GM18951 (cell line): ENCODE results near the gene OBP2B.
A peak's percentile ranks its signal among the peaks of the same experiment; 100 is the strongest.

Experiments
- POLR2A ChIP-seq: IDR thresholded peaks from 4 replicates; pipeline ENCODE4 v1.6.1; 2011; ENCODE audit warnings: mild to moderate bottlenecking; ENCODE audit not compliant: insufficient read length, insufficient read depth; ENCODE audit errors: extremely low read depth
- in situ Hi-C: fragments of 300-500 bp; cut with MboI; formaldehyde crosslinking; loops from one replicate; pipeline ENCODE4 v1.12.0; 2022; ENCODE audit warnings: low sequenced_read_pairs, mixed read lengths, inconsistent platforms; ENCODE audit not compliant: unreplicated experiment

OBP2B gene

DNA sequence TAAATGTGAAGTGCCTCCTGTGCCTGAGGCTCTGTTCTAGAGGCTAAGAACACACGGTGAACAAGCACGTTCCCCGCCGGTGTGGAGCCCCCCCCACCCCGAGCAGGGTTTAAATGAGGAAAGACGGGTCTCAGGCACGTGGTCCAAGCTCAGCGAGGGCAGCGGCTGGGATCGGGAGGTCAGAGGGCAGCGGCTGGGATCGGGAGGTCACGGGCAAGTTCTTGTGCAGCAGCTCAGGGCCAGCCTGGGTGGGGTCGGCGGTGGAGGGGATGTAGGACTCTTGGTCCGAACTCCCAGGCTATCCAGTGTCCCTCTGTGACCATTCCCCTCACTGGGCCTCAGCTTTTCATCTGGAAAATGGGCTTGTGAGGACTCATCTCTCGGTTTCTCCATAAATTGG is 42.7 kb downstream of the OBP2B start:
- in situ Hi-C loops = no loop called here
- no peak for TF ChIP-seq POLR2A

DNA sequence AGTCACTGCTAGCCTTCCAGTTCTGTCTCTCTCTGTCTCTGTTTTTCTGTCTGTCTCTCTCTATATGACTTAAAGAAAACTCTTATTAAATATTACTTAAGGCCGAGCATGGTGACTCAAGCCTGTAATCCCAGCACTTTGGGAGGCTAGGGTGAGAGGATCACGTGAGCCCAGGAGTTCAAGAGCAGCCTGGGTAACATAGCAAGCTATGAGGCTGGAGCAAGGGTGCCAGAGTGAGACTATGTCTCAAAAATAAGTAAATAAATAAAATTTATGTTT is 43.7 kb downstream of the OBP2B start:
- no peak for TF ChIP-seq POLR2A
- in situ Hi-C loops = no loop called here

DNA sequence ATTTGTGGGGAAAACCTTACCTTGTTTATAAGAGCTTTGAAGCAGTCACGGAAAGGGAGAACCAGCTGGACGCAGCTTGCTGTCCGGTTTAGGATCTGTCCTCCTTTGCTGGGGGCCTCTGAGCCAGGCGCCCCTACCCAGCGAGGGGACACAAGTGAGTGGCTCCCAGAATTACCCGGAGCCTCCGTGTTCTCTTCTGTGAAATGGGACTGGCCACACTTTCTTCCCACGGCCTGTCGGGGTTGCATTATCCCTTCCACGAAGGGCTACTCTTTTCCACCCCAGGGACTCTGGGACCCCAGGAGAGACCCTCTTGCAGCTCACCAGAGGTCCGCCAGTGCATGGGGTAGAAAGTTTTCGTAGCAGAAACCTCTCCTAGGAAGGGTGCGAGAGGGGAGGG is 44.9 kb downstream of the OBP2B start:
- in situ Hi-C loops = no loop called here
- TF ChIP-seq POLR2A = no peak

GRCh38 chr9:133163504-133164172 is 45.4 kb downstream of the OBP2B start, which contains the start of gene GBGT1:
Gene GBGT1, minus strand, starts transcription at chr9:133163914. Its CDS starts 1,502 bp downstream, at chr9:133162412.
- in situ Hi-C loops = no loop called here
- peak; percentile 77 for TF ChIP-seq POLR2A

- in situ Hi-C loops = no loop called here
These were observed 46.1 kb downstream of the OBP2B start for GRCh38 chr9:133162861-133163503.

GRCh38 chr9:133161547-133161950 is 47.5 kb downstream of the OBP2B start:
- in situ Hi-C loops = no loop called here
- no peak for TF ChIP-seq POLR2A

More at GRCh38 chr9:133162861-133163503, 46.1 kb downstream of the OBP2B start:
- no peak for TF ChIP-seq POLR2A

DNA sequence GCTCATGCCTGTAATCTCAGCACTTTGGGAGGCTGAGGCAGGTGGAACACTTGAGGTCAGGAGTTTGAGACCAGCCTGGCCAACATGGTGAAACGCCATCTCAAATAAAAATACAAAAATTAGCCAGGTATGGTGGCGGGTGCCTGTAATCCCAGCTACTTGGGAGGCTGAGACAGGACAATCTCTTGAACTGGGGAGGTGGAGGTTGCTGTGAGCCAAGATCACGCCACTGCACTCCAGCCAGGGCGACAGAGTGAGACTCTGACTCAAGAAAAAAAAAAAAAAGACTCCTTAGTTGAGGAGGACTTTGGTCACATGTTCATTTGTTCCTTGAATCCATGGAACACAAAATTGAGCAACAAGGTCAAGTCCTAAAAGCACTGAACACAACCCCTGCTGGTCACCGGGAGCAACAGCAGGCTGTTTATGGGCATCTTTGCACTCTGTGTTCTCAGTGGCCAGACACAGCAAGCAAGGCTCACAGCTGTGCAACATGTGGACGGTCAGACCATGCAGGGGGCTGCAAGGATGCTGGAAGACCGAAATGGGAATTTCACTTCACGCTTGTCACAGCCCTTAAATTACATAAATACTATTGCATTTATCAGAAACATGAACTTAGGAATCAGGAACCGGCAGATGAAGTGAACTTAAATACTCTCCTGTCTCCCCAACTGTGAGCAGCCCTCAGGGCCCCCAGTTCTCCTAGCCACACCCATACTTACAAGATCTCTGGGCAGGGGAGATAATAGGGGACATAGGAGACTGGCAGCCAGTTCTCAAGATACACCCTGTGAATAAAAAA is 48.1 kb downstream of the OBP2B start:
- in situ Hi-C loops = no loop called here
- no peak for TF ChIP-seq POLR2A

- TF ChIP-seq POLR2A = no peak
- in situ Hi-C loops = no loop called here
These were observed 50.4 kb downstream of the OBP2B start for GRCh38 chr9:133158695-133159094.
